Endodermal cell (in vitro differentiated cells): Measurements from ENCODE around the gene NXPE3. TPM values are rescaled to one million over a fixed set of nuclear protein-coding genes. Genes with fewer than 3 reads are reported as not detected.

ENCODE experiments used
- DNase-seq: peaks from one replicate; pipeline ENCODE4 v3.0.0-alpha.2; 2017
- H3K27ac ChIP-seq: 2 replicates; pipeline ENCODE4 v1.5.1; 2013; ENCODE audit warnings: mild to moderate bottlenecking, low read depth, low read length, moderate library complexity
- H3K27me3 ChIP-seq: 2 replicates; pipeline ENCODE4 v1.6.1; 2013; ENCODE audit warnings: mild to moderate bottlenecking, low read length, moderate library complexity; ENCODE audit not compliant: insufficient read depth, control insufficient read depth, poor library complexity, severe bottlenecking
- H3K36me3 ChIP-seq: 2 replicates; pipeline ENCODE4 v1.7.0; 2013; ENCODE audit warnings: mild to moderate bottlenecking, low read length, moderate library complexity; ENCODE audit not compliant: control insufficient read depth, insufficient read depth
- H3K4me1 ChIP-seq: one replicate; pipeline ENCODE4 v1.7.0; 2013; ENCODE audit warnings: low read length; ENCODE audit not compliant: control insufficient read depth, insufficient read depth
- H3K4me3 ChIP-seq: 2 replicates; pipeline ENCODE4 v1.5.1; 2013; ENCODE audit warnings: mild to moderate bottlenecking, low read length, moderate library complexity
- H3K9ac ChIP-seq: 2 replicates; pipeline ENCODE4 v1.6.1; 2013; ENCODE audit warnings: mild to moderate bottlenecking, low read length, moderate library complexity; ENCODE audit not compliant: poor library complexity, severe bottlenecking; ENCODE audit errors: extremely low read depth
- H3K9me3 ChIP-seq: 2 replicates; pipeline ENCODE4 v1.6.1; 2013; ENCODE audit warnings: mild to moderate bottlenecking, low read length, moderate library complexity; ENCODE audit not compliant: control insufficient read depth
- H3K27ac Mint-ChIP-seq: 2 replicates; pipeline ENCODE4 v1.8.0; 2020; ENCODE audit warnings: mixed read lengths
- H3K27me3 Mint-ChIP-seq: 2 replicates; pipeline ENCODE4 v1.8.0; 2021; ENCODE audit warnings: mild to moderate bottlenecking, mixed read lengths; ENCODE audit not compliant: insufficient read depth
- H3K36me3 Mint-ChIP-seq: 2 replicates; pipeline ENCODE4 v1.8.0; 2020; ENCODE audit warnings: low read depth, mixed read lengths
- H3K4me1 Mint-ChIP-seq: 2 replicates; pipeline ENCODE4 v1.8.0; 2020; ENCODE audit warnings: mixed read lengths
- H3K4me3 Mint-ChIP-seq: 2 replicates; pipeline ENCODE4 v1.8.0; 2020; ENCODE audit warnings: mild to moderate bottlenecking, moderate library complexity, mixed read lengths
- H3K9me3 Mint-ChIP-seq: 2 replicates; pipeline ENCODE4 v1.8.0; 2020; ENCODE audit warnings: mild to moderate bottlenecking, mixed read lengths
- WGBS, 2 experiments: methylation state at CpG; one replicate each; pipeline versions ENCODE4 v1.1.5 to v1.1.7; 2013; ENCODE audit warnings: missing lambda C conversion rate in 2 of 2, mixed read lengths in 1 of 2; ENCODE audit not compliant: insufficient coverage in 1 of 2, insufficient read length in 1 of 2; 5-methylcytosine and 5-hydroxymethylcytosine counted together
- total RNA-seq, 2 donors: library from RNA; stranded (reverse); fragmentation: NEBNext Ultra II Directional in 1 of 2; extraction: Animal tissue kit (Norgen Biotek cat#: 25700) in 1 of 2; gene quantifications; 2 replicates in 1 of 2; 3 replicates in 1 of 2; pipeline ENCODE4 v1.2.1, GENCODE V29; 2021
- TF ChIP-seq, protein P1 (sequence below): fragments of 200-600 bp; sonication (generic); conservative IDR thresholded peaks from 2 replicates; pipeline ENCODE4 v1.5.0; 2021; ENCODE audit warnings: antibody characterized with exemption, mild to moderate bottlenecking

Gene NXPE3
- total RNA-seq, 2 donors from 2014 or later, result 6.9 to 7.7 TPM

DNA sequence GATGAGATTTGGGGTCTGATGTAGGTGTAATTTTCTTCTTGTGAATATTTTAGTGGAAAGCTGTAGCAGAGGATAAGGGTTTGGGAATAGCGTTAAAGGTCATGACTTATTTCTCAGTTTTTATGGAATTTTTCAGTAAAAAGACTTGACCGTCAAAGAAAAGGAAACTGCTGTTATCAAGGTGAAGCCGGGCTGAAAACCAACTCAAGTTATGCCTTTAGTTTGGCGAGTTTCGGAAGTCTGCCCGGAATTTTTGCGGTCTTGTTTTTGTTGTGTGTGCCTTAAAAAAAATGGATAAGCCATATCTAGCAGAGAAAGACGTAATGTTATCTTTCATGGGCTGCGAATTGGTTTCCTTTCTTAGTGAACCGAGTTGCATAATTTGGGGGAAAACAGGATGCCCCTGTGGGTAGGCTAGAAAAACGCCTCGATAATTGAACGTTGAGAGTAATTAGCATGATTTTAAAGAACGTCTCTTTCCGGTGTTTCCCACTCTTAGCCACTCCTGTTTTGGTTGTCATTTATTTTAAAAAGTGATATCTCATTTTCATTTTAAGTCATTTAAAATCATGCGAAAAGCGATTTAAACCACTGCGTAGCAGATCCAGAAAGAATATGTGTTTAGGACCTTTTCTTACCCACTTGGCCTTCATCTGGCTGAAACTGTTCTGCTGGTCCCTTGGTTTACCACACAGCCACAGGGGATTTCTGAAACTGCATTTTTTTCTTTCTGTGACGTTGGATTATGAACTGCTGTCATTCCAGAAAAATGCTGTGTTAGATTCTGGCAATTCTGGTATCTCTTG is 71.4 kb downstream of the NXPE3 start:
- no peaks in the 10 kb centered on the region for H3K4me1 ChIP-seq
- Mint-ChIP-seq H3K27me3 (no peaks in the 10 kb centered on the region), H3K27ac (peak overlapping the region; percentile 93), H3K9me3 (no peaks in the 10 kb centered on the region), H3K36me3 (peaks cover 31% of the 10 kb centered on the region), H3K4me1 (peaks cover 18% of the 10 kb centered on the region), H3K4me3 (peak overlapping the region; percentile 89)
- TF ChIP-seq, protein P1, sequence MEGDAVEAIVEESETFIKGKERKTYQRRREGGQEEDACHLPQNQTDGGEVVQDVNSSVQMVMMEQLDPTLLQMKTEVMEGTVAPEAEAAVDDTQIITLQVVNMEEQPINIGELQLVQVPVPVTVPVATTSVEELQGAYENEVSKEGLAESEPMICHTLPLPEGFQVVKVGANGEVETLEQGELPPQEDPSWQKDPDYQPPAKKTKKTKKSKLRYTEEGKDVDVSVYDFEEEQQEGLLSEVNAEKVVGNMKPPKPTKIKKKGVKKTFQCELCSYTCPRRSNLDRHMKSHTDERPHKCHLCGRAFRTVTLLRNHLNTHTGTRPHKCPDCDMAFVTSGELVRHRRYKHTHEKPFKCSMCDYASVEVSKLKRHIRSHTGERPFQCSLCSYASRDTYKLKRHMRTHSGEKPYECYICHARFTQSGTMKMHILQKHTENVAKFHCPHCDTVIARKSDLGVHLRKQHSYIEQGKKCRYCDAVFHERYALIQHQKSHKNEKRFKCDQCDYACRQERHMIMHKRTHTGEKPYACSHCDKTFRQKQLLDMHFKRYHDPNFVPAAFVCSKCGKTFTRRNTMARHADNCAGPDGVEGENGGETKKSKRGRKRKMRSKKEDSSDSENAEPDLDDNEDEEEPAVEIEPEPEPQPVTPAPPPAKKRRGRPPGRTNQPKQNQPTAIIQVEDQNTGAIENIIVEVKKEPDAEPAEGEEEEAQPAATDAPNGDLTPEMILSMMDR, result no peak
- no peaks in the 10 kb centered on the region for H3K9me3 ChIP-seq
- WGBS, 2 experiments, result 4 to 6% methylated on average over 15 to 19 of the region's 19 CpGs
- no peak overlapping the region for H3K27ac ChIP-seq
- no peak for DNase-seq
- peak overlapping the region; percentile 58 for H3K9ac ChIP-seq
- peak overlapping the region; percentile 95 for H3K4me3 ChIP-seq
- peaks cover 34% of the 10 kb centered on the region for H3K36me3 ChIP-seq
- no peaks in the 10 kb centered on the region for H3K27me3 ChIP-seq

DNA sequence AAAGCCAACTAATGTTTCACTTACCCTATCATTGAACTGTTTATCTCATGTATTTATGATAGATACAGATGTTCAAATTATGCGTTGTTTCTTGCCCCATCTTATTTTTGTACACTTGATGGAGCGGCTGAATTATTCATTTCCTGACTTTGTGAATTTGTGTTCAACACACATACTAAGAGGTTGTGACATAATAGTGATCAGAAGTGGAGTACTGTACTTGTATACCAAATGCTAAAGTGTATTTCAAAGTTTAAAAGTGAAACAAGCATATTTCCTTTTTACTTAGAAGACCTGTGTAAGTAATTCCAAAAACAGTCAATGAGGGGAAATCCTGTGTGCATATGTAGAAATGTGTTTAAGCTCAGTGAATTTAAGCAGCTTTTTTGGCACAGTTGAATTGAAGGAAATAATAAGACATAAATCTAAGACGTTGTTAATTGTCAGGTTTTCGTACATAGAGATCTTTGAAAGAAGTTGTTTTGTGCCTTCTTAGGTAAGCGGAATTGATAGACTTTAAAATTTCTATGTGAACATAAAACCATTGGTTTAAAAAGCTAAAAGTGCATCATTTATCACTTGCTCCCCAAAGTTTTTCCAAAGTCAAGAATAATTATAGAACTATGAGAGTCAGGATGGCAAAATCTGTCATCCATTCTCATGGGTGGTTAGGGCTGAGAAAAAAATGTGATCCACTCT is 72.2 kb downstream of the NXPE3 start:
- Mint-ChIP-seq H3K27me3 (no peaks in the 10 kb centered on the region), H3K4me3 (peak overlapping the region; percentile 89), H3K4me1 (peaks cover 18% of the 10 kb centered on the region), H3K9me3 (no peaks in the 10 kb centered on the region), H3K27ac (no peak overlapping the region), H3K36me3 (peaks cover 35% of the 10 kb centered on the region)
- no peak for DNase-seq
- no peaks in the 10 kb centered on the region for H3K4me1 ChIP-seq
- no peaks in the 10 kb centered on the region for H3K27me3 ChIP-seq
- H3K36me3 ChIP-seq, result peaks cover 38% of the 10 kb centered on the region
- H3K9me3 ChIP-seq, result no peaks in the 10 kb centered on the region
- H3K27ac ChIP-seq, result no peak overlapping the region
- H3K4me3 ChIP-seq, result peak overlapping the region; percentile 95
- WGBS, 2 experiments, result 90 to 93% methylated on average over 2 to 5 of the region's 5 CpGs
- no peak overlapping the region for H3K9ac ChIP-seq
- TF ChIP-seq, protein P1, result no peak

DNA sequence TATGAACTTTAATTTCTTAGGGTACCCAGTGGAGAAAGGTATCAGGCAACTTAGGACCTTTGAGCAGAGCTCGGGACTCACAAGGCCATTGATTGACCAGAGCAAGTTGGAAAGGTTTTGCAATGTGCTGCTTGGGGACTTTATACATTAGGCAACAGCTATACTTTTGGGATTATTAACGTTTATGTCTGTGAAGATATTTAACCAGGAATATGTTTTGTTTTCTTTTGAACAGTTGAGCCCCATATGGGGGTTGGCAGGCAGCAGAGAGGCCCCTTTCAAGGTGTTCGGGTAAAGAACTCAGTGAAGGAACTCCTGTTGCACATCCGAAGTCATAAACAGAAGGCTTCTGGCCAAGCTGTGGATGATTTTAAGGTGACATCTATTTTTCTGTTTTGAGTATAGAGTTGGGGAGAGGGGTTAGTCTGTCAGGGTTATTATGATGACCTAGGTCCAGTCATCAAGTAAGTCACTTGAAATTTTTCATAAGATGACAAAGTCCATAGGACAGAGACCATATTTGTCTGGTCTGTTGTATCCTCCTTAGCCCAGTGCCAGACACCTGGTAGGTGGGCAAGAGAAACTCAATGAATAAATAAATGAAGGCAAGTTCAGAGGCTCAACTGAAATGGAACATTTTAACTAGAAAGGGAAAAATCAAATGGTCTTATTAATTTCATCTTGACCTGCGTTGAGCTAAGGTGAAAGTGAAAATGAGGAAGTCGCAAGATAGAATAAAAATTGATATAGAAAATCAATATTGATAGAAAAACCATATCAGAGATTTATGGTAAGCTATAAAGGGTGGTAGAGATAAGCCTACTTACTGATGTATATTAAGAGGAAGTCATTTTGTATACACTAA is 73.1 kb downstream of the NXPE3 start:
- no peak overlapping the region for H3K27ac ChIP-seq
- TF ChIP-seq, protein P1, result no peak
- Mint-ChIP-seq H3K27me3 (no peaks in the 10 kb centered on the region), H3K4me3 (no peak overlapping the region), H3K27ac (no peak overlapping the region), H3K9me3 (no peaks in the 10 kb centered on the region), H3K4me1 (peaks cover 18% of the 10 kb centered on the region), H3K36me3 (peaks cover 38% of the 10 kb centered on the region)
- peaks cover 38% of the 10 kb centered on the region for H3K36me3 ChIP-seq
- H3K4me1 ChIP-seq, result no peaks in the 10 kb centered on the region
- no peak for DNase-seq
- no peaks in the 10 kb centered on the region for H3K27me3 ChIP-seq
- no peak overlapping the region for H3K9ac ChIP-seq
- H3K9me3 ChIP-seq, result no peaks in the 10 kb centered on the region
- H3K4me3 ChIP-seq, result peak overlapping the region; percentile 95
- WGBS, 2 experiments, result 92 to 97% methylated on average over 3 to 6 of the region's 6 CpGs
